Activated effector memory CD4-positive, alpha-beta T cell treated with Interleukin-2 at 50 U/mL for 16 hours (primary cell): ENCODE measurements around the gene CAMTA1.
"Not testable (repeated sequence)": the region's sequence is repeated elsewhere in the genome, so short reads cannot be mapped to it uniquely, and the experiment has no call there.

Experiments
- DNase-seq: peaks from one replicate; pipeline ENCODE4 v3.0.0-alpha.2; 2020

The CAMTA1 gene

GRCh38 chr1:7705048-7705907 lies 920.0 kb downstream of the CAMTA1 start:
- DNase-seq = peak; percentile 40

- no peak for DNase-seq
These were observed 920.6 kb downstream of the CAMTA1 start for GRCh38 chr1:7705908-7706216.

GRCh38 chr1:7707527-7707926 lies 922.3 kb downstream of the CAMTA1 start:
- no peak for DNase-seq

GRCh38 chr1:7708065-7708464 lies 922.8 kb downstream of the CAMTA1 start:
- DNase-seq = not testable (repeated sequence)

DNA sequence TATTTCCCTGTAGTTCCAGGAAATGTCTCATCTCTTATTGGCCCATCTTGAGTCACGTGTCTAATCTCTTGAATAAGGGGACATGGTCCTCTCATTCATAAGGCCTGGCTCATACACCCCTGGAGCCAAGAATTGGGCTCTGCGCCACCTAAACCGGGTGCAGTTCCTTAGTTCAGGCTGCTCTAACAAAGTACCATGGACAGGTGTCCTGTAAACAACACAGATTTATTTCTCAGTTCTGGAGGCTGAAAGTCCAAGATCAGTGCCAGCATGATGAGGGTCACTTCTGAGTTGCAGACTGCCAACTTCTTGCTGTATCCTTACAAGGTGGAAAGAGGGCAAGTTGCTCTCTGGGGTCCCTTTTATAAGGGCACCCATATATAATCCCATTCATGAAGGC lies 925.6 kb downstream of the CAMTA1 start:
- DNase-seq = no peak

DNA sequence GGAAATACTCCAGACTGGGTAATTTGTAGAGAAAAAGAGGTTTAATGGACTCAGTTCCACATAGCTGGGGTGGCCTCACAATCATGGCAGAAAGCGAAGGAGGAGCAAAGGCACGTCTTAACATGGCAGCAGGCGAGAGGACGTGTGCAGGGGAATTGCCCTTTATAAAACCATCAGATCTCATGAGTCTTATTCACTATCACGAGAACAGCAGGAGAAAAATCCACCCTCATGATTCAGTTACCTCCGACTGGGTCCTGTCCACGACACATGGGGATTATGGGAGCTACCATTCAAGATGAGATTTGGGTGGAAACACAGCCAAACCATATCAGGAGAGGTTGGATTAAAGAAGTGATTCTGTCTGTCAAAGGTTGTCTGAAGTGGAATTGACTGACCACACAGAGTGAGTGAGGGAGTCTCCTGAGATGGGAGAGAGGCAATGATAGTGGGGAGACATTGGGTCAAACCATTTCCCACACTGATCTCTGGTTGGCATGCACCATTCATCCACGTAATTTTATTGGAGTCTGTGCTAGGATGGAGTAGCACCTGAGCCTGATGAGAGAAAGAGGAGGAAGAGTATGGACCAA lies 927.6 kb downstream of the CAMTA1 start:
- DNase-seq = no peak

DNA sequence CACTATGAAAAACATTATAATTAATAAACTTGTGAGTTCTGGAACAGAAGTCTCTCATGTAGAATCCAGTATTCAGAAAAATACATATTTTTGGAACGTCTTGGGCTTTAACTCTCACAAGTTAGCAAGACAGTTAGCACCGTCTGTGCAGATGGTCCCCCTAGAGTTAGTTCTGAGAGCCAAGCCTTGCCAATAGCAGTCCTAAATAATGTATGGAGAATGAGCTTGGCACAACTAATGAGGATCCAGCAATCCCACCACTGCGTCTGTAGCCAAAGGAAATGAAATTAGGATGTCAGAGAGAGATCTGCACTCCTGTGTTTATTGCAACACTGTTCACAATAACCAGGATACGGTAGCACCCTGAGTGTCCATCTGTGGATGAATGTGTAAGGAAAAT lies 931.3 kb downstream of the CAMTA1 start:
- DNase-seq = no peak

DNA sequence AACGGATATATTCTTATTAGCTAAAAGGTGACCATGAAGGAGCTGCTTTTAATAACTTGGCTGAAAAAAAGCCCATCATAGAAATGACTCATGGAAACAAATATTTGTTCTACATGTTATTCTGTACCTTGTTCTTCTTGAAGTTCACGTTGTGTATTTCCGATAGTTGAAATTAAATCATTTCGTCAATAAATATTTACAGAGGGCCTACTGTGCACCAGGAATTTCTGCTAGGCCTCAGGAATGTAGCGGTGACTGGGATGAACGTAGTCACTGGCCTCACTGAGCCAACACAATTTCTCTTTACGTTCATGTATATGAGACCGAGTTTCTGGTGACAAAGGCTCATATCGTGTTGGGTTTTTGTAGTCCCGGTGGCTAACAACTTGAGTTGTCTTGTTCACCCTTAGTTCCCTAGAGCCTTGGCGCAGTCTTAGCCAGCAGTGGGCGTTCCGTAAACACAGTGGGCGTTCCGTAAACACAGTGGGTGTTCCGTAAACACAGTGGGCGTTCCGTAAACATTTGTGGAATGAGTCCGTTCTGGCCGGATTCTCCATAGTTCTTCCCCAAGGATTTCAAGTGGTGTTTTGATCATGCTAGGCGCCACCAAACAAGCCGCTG lies 932.6 kb downstream of the CAMTA1 start:
- no peak for DNase-seq

DNA sequence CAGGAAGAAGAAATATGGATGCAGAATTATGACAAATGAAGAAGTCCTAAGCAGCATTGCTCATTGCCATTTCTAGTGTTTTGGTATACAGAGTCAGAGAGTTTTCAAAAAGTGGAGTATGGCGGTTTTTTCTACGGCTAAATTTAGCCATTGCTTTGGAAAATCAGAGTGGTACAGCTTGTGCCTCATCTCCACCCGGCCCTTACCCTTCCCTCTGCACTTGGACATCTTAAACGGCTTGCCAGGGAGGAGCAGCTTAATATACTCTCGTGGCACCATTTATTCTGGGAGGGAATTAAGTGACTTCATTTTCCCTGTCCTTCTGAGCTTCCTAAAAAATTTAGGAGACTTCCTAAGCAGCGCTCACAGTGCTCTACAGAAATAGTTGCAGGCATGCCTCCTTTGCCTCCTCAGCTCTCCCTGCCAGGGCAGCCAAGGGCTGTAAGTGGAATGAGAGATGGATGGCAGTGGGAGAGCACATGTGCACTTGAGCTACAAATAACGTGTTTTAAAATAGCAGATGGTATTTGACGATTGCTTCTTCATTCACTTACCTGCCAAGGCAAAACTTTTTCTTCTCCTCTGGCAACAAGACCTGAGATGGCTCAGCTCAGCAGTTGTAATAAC lies 934.3 kb downstream of the CAMTA1 start:
- no peak for DNase-seq

- DNase-seq = no peak
These were observed 936.9 kb downstream of the CAMTA1 start for GRCh38 chr1:7721940-7722669.

DNA sequence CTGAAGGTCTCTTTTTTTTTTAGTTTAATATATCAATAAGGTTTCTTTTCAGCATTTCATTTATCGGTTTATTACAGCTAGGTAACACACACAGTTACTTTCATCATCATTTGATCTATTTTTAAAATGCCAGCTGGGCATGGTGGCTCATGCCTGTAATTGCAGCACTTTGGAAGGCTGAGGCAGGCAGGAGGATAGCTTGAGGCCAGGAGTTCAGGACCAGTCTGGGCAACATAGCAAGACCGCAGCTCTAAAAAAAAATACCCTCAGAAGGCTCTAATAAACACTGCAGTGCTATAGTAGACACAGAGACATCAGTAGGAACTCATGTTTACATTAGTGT lies 937.4 kb downstream of the CAMTA1 start:
- DNase-seq = no peak

DNA sequence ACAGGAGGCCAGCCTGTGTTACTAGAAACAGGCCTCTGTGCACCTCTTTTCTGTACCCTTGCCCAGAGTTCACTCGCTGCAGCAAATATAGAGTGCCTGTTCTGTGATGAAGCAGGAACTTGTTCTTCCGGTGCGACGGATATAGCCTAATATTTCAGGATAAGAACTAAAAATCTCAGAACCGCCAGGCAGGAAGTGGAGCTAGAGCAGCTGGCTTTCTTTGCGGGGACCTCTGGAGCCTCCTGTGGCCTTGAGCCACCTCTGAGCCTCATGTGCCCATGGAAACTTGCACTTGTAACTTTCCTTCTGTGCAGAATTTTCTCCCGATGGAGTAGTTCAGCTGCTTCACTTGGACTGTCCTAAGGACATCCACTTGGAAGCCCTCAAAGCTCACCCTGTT lies 941.4 kb downstream of the CAMTA1 start:
- no peak for DNase-seq

DNA sequence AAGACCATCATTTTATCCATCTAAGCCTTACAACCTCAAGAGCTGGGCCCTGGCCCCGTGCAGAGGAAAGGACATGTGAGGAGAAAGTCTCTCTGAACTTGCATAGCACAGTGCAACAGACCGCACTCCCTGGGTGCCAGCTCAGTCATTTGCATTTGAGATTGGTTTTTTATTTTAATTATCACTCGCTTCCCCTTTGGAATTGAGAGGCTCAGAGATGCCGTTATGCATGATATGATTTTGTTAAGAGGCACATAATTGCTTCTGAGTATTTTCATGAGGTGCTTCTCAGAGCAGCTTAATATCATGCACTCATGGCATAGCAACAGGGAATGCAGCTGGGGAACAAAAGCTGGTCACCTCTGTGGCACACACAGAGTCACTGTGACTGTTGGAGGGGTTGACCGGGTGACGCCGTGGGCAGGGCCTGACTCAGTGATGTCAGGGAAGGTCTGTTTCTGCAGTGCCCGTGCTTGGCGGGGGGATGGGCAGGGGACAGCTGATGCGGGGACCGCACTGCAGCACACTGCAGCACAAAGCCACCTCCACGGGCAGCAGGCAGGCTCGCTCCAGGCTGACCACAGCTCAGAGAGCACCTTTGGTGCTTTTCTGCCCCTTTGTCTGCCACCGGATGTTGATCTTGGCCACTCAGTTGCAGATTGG lies 942.7 kb downstream of the CAMTA1 start:
- no peak for DNase-seq

DNA sequence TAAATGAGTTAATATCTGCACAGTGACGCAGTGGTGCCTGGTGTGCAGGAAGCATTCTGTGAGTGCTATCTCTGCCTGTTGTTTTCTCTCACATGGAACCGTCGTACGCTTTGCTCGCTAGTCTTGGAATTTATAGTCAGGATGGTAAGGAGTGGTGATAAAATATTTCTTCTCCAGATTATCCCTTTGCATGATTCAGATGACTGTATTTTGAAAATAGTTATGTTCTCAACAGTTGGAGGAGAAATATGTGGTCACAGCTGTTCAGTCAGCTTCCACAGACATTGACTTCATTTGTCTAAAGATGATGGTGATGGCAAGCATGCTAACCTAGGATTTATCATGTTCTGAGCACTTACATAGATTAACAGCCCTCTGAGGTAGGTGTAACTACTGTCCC lies 944.5 kb downstream of the CAMTA1 start:
- no peak for DNase-seq

- no peak for DNase-seq
These were observed 947.1 kb downstream of the CAMTA1 start for GRCh38 chr1:7732331-7732730.

DNA sequence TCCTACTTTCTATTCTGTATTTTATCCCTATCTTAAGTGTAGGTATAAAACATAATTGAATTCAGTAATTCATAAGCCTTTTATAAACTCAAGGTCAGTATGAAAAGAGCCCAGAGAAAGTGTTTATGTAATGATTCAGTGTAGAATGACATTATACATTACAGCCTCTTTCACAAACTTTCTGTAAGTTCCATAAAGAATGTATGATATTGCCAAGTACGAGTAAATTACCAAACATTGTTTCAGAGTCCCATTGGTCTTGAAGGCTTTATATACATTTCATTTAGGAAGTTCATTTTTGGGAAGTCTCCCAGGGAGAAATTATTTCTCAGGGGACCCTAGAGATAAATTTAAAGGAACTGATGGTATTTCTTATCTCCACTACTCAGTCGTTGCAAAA lies 948.0 kb downstream of the CAMTA1 start:
- DNase-seq = no peak

DNA sequence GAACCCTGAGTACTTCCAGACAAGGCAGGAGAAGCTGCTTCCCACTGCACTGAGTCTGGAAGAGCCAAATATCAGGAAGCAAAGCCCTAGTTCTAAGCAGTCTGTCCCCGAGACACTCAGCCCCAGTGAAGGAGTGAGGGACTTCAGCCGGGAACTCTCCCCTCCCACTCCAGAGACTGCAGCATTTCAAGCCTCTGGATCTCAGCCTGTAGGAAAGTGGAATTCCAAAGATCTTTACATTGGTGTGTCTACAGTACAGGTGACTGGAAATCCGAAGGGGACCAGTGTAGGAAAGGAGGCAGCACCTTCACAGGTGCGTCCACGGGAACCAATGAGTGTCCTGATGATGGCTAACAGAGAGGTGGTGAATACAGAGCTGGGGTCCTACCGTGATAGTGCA lies 952.8 kb downstream of the CAMTA1 start:
- DNase-seq = no peak

- DNase-seq = no peak
These were observed 958.1 kb downstream of the CAMTA1 start for GRCh38 chr1:7743346-7743745.

DNA sequence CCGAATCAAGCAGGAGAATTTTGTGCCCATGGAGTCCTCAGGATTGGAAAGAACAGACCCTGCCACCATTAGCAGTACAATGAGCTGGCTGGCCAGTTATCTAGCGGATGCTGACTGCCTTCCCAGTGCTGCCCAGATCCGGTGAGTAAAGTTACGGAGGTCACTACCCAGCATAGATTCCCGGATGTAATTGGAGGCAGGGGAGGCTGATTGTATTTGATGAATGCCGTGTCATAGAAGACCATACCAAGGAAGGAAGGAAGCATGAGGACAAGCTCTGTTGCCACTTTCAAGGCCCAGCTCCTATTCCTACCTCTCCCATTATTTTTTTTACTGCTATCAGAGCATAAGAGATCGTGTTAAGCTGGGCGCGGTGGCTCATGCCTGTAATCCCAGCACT lies 959.6 kb downstream of the CAMTA1 start:
- no peak for DNase-seq

DNA sequence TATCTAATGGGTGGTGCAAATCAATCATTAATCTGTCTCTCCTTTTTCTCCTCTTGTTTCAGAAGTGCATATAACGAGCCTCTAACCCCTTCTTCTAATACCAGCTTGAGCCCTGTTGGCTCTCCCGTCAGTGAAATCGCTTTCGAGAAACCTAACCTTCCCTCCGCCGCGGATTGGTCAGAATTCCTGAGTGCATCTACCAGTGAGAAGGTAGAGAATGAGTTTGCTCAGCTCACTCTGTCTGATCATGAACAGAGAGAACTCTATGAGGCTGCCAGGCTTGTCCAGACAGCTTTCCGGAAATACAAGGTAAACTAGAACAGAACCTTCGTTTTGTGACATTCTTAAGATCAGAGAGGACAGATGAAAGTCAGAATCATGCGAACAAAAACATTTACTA lies 960.5 kb downstream of the CAMTA1 start:
- DNase-seq = no peak

GRCh38 chr1:7747605-7748004 lies 962.4 kb downstream of the CAMTA1 start:
- DNase-seq = no peak

DNA sequence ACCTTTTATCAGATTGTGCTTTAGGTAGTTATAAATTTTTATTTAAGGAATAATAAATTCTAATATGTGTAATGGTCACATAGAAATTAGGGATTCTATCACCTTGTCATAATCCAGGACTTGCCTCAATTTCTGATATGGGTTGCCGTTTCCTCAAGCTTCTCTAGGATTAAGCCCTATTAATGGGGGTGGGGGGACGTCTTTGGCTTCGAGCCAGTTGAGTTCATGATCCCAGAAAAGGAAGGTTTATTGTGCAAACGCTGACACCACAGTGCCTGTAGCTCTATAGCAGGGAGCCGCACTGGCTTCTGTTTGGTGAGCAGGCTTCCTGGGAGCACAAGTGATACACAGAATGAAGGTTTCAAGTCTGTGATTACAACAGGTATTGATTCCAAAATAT lies 963.9 kb downstream of the CAMTA1 start:
- DNase-seq = no peak

- DNase-seq = no peak
These were observed 965.9 kb downstream of the CAMTA1 start for GRCh38 chr1:7751174-7751573.
